RWPE1 (cell line): ENCODE results near the gene ATP2C2.
A peak's percentile ranks its signal among the peaks of the same experiment; 100 is the strongest.

Experiments used
- CTCF ChIA-PET: fragments of 350-600 bp; sonication (Branson Sonifier 250); formaldehyde crosslinking; extraction: SDS; loops from one replicate; lab custom pipeline; 2021; lab: Yijun Ruan, JAX
- POLR2A ChIA-PET: fragments of 400-600 bp; formaldehyde crosslinking; extraction: SDS; loops from one replicate; lab custom pipeline; 2020; ENCODE audit warnings: antibody characterized with exemption; ENCODE audit not compliant: low non-redundant PET; lab: Yijun Ruan, JAX
- DNase-seq: peaks from one replicate; pipeline ENCODE4 v3.0.0; 2012; ENCODE audit warnings: low spot score
- H3K27ac ChIP-seq: fragments of 450-650 bp; 2 replicates; pipeline ENCODE4 v1.5.1; 2017
- TF ChIP-seq, protein P1 (sequence below): fragments of 450-650 bp; conservative IDR thresholded peaks from 2 replicates; pipeline ENCODE4 v1.5.1; 2017; ENCODE audit warnings: low read depth, mild to moderate bottlenecking

ATP2C2 gene

DNA sequence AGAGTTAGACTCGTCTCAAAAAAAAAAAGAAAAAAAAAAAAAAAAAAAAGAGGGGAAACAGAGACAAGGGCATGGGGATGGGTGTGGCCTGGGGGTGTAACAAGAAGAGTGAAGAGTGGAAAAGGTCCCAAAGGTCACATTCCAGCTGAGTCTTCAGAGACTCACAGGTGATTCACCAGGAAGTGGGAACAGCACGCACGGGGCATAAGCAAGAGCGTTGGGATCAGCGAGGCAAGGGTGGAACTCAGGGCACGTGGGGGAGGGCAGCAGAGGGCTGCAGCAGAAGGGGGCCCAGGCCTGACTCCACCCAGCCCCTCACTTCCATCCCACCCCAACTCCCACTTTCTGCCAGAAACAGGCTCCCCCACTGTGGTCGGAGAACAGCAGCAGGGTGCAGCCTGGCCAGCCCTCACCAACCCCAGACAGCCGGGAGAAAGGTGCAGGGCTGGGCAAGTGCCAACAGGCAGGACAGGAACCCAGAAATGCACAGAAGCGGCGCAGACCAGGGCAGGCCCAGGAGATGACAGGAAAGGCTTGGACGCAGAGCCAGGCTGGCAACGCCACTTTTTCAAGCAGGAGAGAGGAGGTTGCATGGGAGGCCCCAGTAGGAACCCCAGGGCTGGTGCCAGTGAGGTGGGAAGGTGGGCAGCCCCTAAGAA lies 132.9 kb downstream of the ATP2C2 start:
- TF ChIP-seq, protein P1, sequence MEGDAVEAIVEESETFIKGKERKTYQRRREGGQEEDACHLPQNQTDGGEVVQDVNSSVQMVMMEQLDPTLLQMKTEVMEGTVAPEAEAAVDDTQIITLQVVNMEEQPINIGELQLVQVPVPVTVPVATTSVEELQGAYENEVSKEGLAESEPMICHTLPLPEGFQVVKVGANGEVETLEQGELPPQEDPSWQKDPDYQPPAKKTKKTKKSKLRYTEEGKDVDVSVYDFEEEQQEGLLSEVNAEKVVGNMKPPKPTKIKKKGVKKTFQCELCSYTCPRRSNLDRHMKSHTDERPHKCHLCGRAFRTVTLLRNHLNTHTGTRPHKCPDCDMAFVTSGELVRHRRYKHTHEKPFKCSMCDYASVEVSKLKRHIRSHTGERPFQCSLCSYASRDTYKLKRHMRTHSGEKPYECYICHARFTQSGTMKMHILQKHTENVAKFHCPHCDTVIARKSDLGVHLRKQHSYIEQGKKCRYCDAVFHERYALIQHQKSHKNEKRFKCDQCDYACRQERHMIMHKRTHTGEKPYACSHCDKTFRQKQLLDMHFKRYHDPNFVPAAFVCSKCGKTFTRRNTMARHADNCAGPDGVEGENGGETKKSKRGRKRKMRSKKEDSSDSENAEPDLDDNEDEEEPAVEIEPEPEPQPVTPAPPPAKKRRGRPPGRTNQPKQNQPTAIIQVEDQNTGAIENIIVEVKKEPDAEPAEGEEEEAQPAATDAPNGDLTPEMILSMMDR: no peak
- peak; percentile 93 for DNase-seq
- ChIA-PET POLR2A (no interaction called here), CTCF (no interaction called here)
- H3K27ac ChIP-seq: peak overlapping the region; percentile 98

DNA sequence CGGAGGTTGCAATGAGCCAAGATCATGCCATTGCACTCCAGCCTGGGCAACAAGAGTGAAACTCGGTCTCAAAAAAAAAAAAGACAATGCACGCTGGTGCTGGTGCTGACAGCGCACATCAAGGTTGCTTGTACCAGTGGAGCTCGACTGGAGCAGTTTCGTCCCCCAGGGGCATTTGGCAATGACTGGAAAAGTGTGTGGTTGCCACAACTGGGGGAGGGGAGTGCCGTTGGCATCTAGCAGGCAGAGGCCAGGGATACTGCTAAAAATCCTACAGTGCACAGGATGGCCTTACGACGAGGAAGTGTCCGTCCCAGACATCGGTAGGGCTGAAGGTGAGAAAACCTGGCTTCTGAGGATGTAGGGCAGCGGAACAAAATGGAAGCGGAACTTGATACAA lies 133.7 kb downstream of the ATP2C2 start:
- TF ChIP-seq, protein P1: no peak
- peak overlapping the region; percentile 98 for H3K27ac ChIP-seq
- ChIA-PET CTCF (no interaction called here), POLR2A (no interaction called here)
- peak; percentile 54 for DNase-seq

DNA sequence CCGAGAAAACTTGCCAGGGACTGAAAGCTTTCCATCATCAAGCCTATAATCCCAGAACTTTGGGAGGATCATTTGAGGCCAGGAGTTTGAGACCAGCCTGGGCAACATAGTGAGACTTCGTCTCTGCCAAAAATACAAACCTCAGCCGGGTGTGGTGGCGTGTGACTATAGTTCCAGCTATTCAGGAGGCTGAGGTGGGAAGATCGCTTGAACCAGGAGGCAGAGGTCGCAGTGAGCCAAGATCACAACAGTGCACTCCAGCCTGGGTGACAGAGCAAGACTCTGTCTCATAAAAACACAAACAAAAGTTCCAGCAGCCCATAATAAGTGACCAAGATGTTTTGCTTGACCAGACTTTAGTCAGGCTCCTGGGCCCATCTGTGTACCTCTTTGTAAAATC lies 134.2 kb downstream of the ATP2C2 start:
- POLR2A ChIA-PET: no interaction called here
- no peak for DNase-seq
- CTCF ChIA-PET: interaction anchor here (0.9 kb wide), 1 partner anchor 8 kb away, joined by 3 read pairs; no protein-coding TSS in a partner anchor
- TF ChIP-seq, protein P1: no peak
- peak overlapping the region; percentile 98 for H3K27ac ChIP-seq

DNA sequence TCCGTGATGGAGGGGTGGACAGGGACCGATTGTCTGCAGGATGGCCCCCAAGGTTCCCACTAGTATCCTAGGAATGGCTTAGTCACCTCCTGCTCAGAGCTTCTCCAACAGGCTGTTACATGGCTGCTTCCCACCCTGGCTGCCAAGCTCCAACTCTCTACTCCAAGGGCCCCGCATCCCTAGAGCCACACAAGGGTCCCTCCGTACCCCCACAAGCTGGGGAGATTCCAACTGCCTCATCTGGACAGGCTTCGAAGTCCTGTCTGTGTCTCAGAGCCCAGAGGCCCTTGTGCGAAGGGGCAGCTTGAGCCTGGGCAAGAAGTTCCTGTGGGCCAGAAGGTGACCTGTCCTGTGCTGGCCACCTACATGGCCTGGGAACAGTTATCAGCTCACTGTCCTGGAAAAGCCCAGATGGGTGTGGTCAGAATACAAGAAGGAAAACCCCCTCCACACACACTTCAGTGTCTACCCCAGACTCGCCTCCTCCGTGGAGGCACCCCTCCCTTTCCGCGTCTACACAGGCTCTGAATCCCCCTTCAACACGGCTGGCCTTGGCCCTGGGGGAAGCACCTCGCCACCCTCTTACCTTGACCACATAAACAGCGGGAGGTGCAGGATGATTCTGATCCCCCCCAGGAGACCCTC lies 135.5 kb downstream of the ATP2C2 start:
- TF ChIP-seq, protein P1: no peak

DNA sequence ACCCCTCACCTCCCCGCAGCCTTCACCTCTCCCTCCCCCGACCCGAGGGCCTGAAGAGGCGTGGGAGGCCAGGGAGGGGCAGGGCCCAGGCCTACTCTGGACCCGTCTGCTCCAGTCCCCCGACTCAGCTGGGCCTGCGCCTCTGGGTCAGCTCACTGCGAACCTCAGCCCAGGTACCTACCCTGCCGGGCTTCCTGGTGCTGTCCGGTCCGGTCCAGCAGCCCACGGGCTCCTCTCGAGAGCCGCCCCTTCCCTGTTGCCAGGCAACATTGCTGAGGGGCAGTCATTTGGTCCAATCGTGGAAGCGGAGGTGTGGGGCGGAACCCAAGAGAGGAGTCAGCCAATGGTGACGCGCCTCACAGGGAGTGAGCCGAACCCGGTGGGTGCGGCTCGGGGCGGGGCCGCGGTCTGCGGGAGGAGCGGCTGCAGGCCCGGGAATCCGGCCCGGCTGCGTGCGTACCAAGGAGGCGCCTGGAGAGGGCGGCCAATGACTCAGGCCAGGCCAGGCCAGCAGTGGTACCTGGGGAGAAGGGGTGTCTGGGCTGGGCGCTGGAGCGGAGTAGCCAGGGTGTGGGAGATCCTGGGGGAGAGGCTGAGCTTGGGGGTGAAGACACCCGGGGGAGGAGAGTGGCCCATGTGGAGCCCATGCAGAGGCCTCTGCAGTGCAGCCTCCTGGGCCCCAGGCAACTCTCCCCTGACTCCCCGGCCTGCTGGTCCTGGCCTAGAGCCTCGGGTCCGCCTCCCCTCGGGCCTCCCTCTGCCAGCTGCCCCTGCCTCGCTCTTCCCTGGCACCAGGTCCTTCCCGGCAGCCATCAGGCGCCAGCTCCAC lies 136.3 kb downstream of the ATP2C2 start, which contains the start of gene MEAK7:
TSS of gene MEAK7 (minus strand) at position 240 of the 829 bp plus-strand sequence. CDS start 6,573 bp downstream, outside the sequence.
- H3K27ac ChIP-seq: peak within 1 kb of the TSS; percentile 98
- TF ChIP-seq, protein P1: no peak
- DNase-seq: peak; percentile 99
- POLR2A ChIA-PET: no interaction called here
- CTCF ChIA-PET: interaction anchor here (0.7 to 2.1 kb wide), 5 partner anchors 15 to 466 kb away, joined by 3 to 8 read pairs (median 4); no protein-coding TSS in a partner anchor

More for the DNA sequence above, 135.5 kb downstream of the ATP2C2 start:
- H3K27ac ChIP-seq: peak overlapping the region; percentile 98
- ChIA-PET CTCF (interaction anchor here (0.7 to 1.0 kb wide), 3 partner anchors 119 to 320 kb away, joined by 3 read pairs; no protein-coding TSS in a partner anchor), POLR2A (interaction anchor here (0.8 kb wide), 1 partner anchor 9 kb away, joined by 3 read pairs; no protein-coding TSS in a partner anchor)
- peak; percentile 70 for DNase-seq
